PC-3 (cell line): ENCODE measurements around the gene UQCRH.

Source experiments
- EZH2 ChIP-seq: fragments of 300-600 bp; sonication (generic); IDR thresholded peaks from one replicate; pipeline ENCODE4 v1.6.1; 2017; ENCODE audit warnings: antibody characterized with exemption, mild to moderate bottlenecking, low read length; ENCODE audit not compliant: unreplicated experiment
- EZH2phosphoT487 ChIP-seq: fragments of 300-600 bp; sonication (generic); IDR thresholded peaks from 2 replicates; pipeline ENCODE4 v1.6.1; 2018; ENCODE audit warnings: mild to moderate bottlenecking, antibody characterized with exemption, low read length, borderline replicate concordance
- TF ChIP-seq, protein P1 (sequence below): fragments of 300-600 bp; sonication (generic); conservative IDR thresholded peaks from 2 replicates; pipeline ENCODE4 v1.5.1; 2017; ENCODE audit warnings: antibody characterized with exemption, low read depth, mild to moderate bottlenecking, low read length

DNA sequence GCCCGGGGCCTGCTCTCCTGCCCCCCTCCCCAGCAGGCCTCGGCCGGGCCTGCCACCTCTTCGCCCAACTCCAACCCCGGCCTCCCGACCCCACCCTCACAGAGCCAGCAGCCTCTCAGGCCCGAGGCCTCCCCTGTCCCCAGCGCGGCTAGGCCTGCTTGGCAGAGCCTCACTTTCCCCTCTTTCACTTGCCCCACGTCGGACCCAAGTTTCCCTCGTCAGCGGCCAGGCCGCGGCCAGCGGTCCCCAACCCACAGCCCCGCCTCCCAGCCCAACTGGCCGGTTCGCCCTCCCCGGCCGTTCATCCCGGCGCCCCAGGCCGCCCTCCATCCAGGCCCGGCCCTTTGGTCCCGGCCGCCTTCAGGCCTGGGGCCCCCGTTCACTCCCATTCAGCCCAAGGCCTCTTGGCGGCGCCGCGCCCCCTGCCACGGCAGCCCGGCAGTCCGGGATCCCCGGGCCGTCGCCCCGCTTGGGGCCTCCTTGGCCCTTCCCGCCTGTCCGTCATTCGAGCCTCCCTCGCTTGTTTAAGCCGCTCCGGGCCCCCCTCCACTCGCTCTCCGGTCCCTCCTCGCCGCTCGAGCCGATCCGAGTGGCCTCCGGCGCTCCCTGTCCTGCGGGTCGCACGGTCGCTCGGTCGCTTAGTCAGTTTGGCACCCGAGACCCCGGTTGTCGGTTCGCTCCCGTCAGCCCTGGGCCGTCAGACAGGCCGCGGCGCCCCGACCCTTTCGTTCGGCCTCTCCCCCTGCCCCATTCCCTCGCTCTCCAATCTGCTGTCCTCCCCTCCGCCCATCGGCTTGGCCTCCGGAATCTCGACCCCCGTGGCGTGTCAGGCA is 1.5 kb upstream of the UQCRH start:
- TF ChIP-seq, protein P1, sequence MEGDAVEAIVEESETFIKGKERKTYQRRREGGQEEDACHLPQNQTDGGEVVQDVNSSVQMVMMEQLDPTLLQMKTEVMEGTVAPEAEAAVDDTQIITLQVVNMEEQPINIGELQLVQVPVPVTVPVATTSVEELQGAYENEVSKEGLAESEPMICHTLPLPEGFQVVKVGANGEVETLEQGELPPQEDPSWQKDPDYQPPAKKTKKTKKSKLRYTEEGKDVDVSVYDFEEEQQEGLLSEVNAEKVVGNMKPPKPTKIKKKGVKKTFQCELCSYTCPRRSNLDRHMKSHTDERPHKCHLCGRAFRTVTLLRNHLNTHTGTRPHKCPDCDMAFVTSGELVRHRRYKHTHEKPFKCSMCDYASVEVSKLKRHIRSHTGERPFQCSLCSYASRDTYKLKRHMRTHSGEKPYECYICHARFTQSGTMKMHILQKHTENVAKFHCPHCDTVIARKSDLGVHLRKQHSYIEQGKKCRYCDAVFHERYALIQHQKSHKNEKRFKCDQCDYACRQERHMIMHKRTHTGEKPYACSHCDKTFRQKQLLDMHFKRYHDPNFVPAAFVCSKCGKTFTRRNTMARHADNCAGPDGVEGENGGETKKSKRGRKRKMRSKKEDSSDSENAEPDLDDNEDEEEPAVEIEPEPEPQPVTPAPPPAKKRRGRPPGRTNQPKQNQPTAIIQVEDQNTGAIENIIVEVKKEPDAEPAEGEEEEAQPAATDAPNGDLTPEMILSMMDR: 0 out of 2 replicates have a peak, but pooled peaks have one; percentile 10
- TF ChIP-seq EZH2 (no peak), EZH2phosphoT487 (no peak)
